SW 1271 (cell line): ENCODE results near the gene FNBP1.
"Not testable (repeated sequence)": the region's sequence is repeated elsewhere in the genome, so short reads cannot be mapped to it uniquely, and the experiment has no call there.

Source experiments
- DNase-seq, 2 experiments: peaks; one replicate each; lab custom pipeline; 2025; lab: John Stamatoyannopoulos, UW

FNBP1 gene

GRCh38 chr9:129991139-129991538 is 51.9 kb downstream of the FNBP1 start:
- DNase-seq, result not testable (repeated sequence)

GRCh38 chr9:129990269-129991010 is 52.5 kb downstream of the FNBP1 start:
- DNase-seq, result no peak

- no peak for DNase-seq
These were observed 53.2 kb downstream of the FNBP1 start for GRCh38 chr9:129989740-129990139.

- DNase-seq, result no peak
These were observed 53.7 kb downstream of the FNBP1 start for GRCh38 chr9:129989362-129989708.

GRCh38 chr9:129988607-129989361 is 54.2 kb downstream of the FNBP1 start:
- DNase-seq, result no peak

GRCh38 chr9:129987941-129988340 is 55.0 kb downstream of the FNBP1 start:
- DNase-seq, result no peak

GRCh38 chr9:129987047-129987446 is 55.9 kb downstream of the FNBP1 start:
- no peak for DNase-seq

GRCh38 chr9:129984589-129984988 is 58.4 kb downstream of the FNBP1 start:
- DNase-seq, result not testable (repeated sequence)

- DNase-seq, result no peak
These were observed 59.1 kb downstream of the FNBP1 start for GRCh38 chr9:129983891-129984290.

GRCh38 chr9:129981180-129981907 is 61.6 kb downstream of the FNBP1 start:
- no peak for DNase-seq

- DNase-seq, result not testable (repeated sequence)
These were observed 62.8 kb downstream of the FNBP1 start for GRCh38 chr9:129980224-129980623.

- no peak for DNase-seq
These were observed 63.8 kb downstream of the FNBP1 start for GRCh38 chr9:129979071-129979745.

- no peak for DNase-seq
These were observed 70.2 kb downstream of the FNBP1 start for GRCh38 chr9:129972816-129973215.

- no peak for DNase-seq
These were observed 74.1 kb downstream of the FNBP1 start for GRCh38 chr9:129968690-129969485.

GRCh38 chr9:129964901-129965734 is 77.9 kb downstream of the FNBP1 start:
- no peak for DNase-seq

- DNase-seq, result no peak
These were observed 79.9 kb downstream of the FNBP1 start for GRCh38 chr9:129962889-129963703.

GRCh38 chr9:129962451-129962864 is 80.5 kb downstream of the FNBP1 start:
- no peak for DNase-seq

- no peak for DNase-seq
These were observed 84.2 kb downstream of the FNBP1 start for GRCh38 chr9:129958796-129959195.

- no peak for DNase-seq
These were observed 88.0 kb downstream of the FNBP1 start for GRCh38 chr9:129954868-129955550.
